B cell (primary cell): ENCODE results near the gene FOXE1. TPM values are rescaled to one million over a fixed set of nuclear protein-coding genes. Genes with fewer than 3 reads are reported as not detected.

Source experiments
- ATAC-seq: fragments of 200-7000 bp; cut with Tn5 transposase; one replicate; pipeline ENCODE4 v1.10.0; 2021; ENCODE audit warnings: low read depth, mild to moderate bottlenecking, moderate number of reproducible peaks, moderate library complexity
- CTCF ChIA-PET: fragments of 350-600 bp; sonication (Branson Sonifier 250); formaldehyde crosslinking; loops from one replicate; lab custom pipeline; 2021; ENCODE audit warnings: antibody characterized with exemption, inconsistent platforms; lab: Charles Lee
- POLR2A ChIA-PET: fragments of 350-600 bp; sonication (Branson Sonifier 250); formaldehyde crosslinking; loops from one replicate; lab custom pipeline; 2021; ENCODE audit warnings: antibody characterized with exemption; lab: Charles Lee
- DNase-seq: peaks from one replicate; pipeline ENCODE4 v3.0.0; 2013
- H2AFZ ChIP-seq: 2 replicates; pipeline ENCODE4 v1.6.1; 2012; ENCODE audit warnings: mild to moderate bottlenecking, low read depth, low read length; ENCODE audit not compliant: insufficient read depth, poor library complexity, severe bottlenecking
- H3K27ac ChIP-seq, 2 donors: 1 replicate in 1 of 2; 2 replicates in 1 of 2; pipeline ENCODE4 v1.5.1; 2012 to 2013; ENCODE audit warnings: low read length in 2 of 2, mild to moderate bottlenecking in 2 of 2, moderate library complexity in 1 of 2
- H3K27me3 ChIP-seq, 4 experiments: fragments of 200-600 bp in 1 of 4; sonication (generic) in 1 of 4; replicated peaks in 1 of 4; 1 replicate in 2 of 4; 2 replicates in 2 of 4; pipeline versions ENCODE4 v1.6.1 to v1.7.0; 2013 to 2016; ENCODE audit warnings: low read length in 3 of 4, mild to moderate bottlenecking in 2 of 4, mixed read lengths in 1 of 4, moderate library complexity in 1 of 4; ENCODE audit not compliant: insufficient read depth in 4 of 4, control insufficient read depth in 3 of 4; ENCODE audit errors: control extremely low read depth in 1 of 4
- H3K36me3 ChIP-seq, 2 experiments: replicated peaks in 1 of 2; 1 replicate in 1 of 2; 2 replicates in 1 of 2; pipeline versions ENCODE4 v1.6.1 to v1.7.1; 2013; ENCODE audit warnings: low read length in 1 of 2; ENCODE audit not compliant: insufficient read depth in 2 of 2, control insufficient read depth in 1 of 2; ENCODE audit errors: control extremely low read depth in 1 of 2, extremely low read depth in 1 of 2
- H3K4me1 ChIP-seq, 2 donors: fragments of 200-600 bp in 1 of 2; sonication (generic) in 1 of 2; 1 replicate in 1 of 2; 2 replicates in 1 of 2; pipeline versions ENCODE4 v1.5.1 to v1.6.1; 2013 to 2017; ENCODE audit warnings: low read length in 2 of 2; ENCODE audit not compliant: control insufficient read depth in 2 of 2, insufficient read depth in 2 of 2
- H3K4me2 ChIP-seq: replicated peaks from 2 replicates; pipeline ENCODE3; 2012; ENCODE audit warnings: mild to moderate bottlenecking, low read depth, low read length; ENCODE audit not compliant: poor library complexity, severe bottlenecking
- H3K4me3 ChIP-seq, 5 experiments: fragments of 200-600 bp in 1 of 5; sonication (generic) in 1 of 5; 1 replicate in 3 of 5; 2 replicates in 2 of 5; pipeline versions ENCODE4 v1.5.1 to v1.7.0; 2011 to 2016; ENCODE audit warnings: low read length in 4 of 5, mild to moderate bottlenecking in 4 of 5, low read depth in 2 of 5, control low read depth in 1 of 5, moderate library complexity in 1 of 5; ENCODE audit not compliant: insufficient read depth in 1 of 5; ENCODE audit errors: control extremely low read depth in 1 of 5, extremely low read depth in 1 of 5
- H3K79me2 ChIP-seq: fragments of 200-600 bp; sonication (generic); one replicate; pipeline ENCODE4 v1.6.0; 2016; ENCODE audit warnings: low read length; ENCODE audit not compliant: control insufficient read depth, insufficient read depth
- H3K9ac ChIP-seq: fragments of 200-600 bp; sonication (generic); 2 replicates; pipeline ENCODE4 v1.6.1; 2017; ENCODE audit warnings: mild to moderate bottlenecking, low read length, moderate library complexity
- H3K9me3 ChIP-seq, 3 donors: one replicate each; pipeline versions ENCODE4 v1.6.1 to v1.7.1; 2013; ENCODE audit warnings: low read length in 2 of 3; ENCODE audit not compliant: control insufficient read depth in 2 of 3, insufficient read depth in 1 of 3; ENCODE audit errors: control extremely low read depth in 1 of 3
- H4K20me1 ChIP-seq: 2 replicates; pipeline ENCODE4 v1.6.0; 2012; ENCODE audit warnings: mild to moderate bottlenecking, low read length; ENCODE audit not compliant: insufficient read depth, control insufficient read depth, poor library complexity, severe bottlenecking
- H3K27ac Mint-ChIP-seq: one replicate; pipeline ENCODE4 v1.8.0; 2021; ENCODE audit warnings: mixed read lengths
- H3K27me3 Mint-ChIP-seq: one replicate; pipeline ENCODE4 v1.8.0; 2021; ENCODE audit warnings: mixed read lengths
- H3K4me1 Mint-ChIP-seq: one replicate; pipeline ENCODE4 v1.8.0; 2021; ENCODE audit warnings: mixed read lengths
- H3K4me3 Mint-ChIP-seq: one replicate; pipeline ENCODE4 v1.8.0; 2021; ENCODE audit warnings: mixed read lengths
- H3K9me3 Mint-ChIP-seq: one replicate; pipeline ENCODE4 v1.8.0; 2022; ENCODE audit warnings: mixed read lengths; ENCODE audit not compliant: insufficient read depth
- CTCF ChIP-seq: fragments of 200-600 bp; IDR thresholded peaks from one replicate; pipeline ENCODE4 v1.8.0; 2022; ENCODE audit warnings: antibody characterized with exemption, mild to moderate bottlenecking
- EZH2 ChIP-seq: IDR thresholded peaks from 2 replicates; pipeline ENCODE4 v1.6.1; 2012; ENCODE audit warnings: borderline replicate concordance, low read depth, mild to moderate bottlenecking, moderate library complexity, low read length; ENCODE audit not compliant: insufficient read depth, poor library complexity, severe bottlenecking
- WGBS: methylation state at CpG from one replicate; pipeline ENCODE4 v1.1.5; 2013; ENCODE audit warnings: missing lambda C conversion rate; ENCODE audit not compliant: insufficient coverage; 5-methylcytosine and 5-hydroxymethylcytosine counted together
- intact Hi-C: fragments of 100-400 bp; cut with micrococcal nuclease; formaldehyde crosslinking; loops from one replicate; pipeline ENCODE4 v1.10.0; 2022
- polyA plus RNA-seq: library from polyadenylated mRNA; depleted of rRNA; stranded (reverse); fragments of >200 nt; gene quantifications from 2 replicates; pipeline ENCODE4 v1.2.3, GENCODE V29; 2012
- total RNA-seq, 2 donors: library from RNA; stranded (reverse); fragments of 120-200 nt in 1 of 2; gene quantifications; 1 replicate in 1 of 2; 2 replicates in 1 of 2; pipeline versions ENCODE4 v1.2.3 to v1.2.4, GENCODE V29; 2013 to 2022

FOXE1 gene
- total and polyA plus RNA-seq, 2 donors (not counting 1 experiment from before 2014, with no cell fraction given), result not detected

- Mint-ChIP-seq H3K4me1 (peaks cover 10% of the 10 kb centered on the region), H3K27ac (no peak overlapping the region), H3K27me3 (peaks cover 64% of the 10 kb centered on the region), H3K9me3 (no peaks in the 10 kb centered on the region), H3K4me3 (no peak overlapping the region)
- Histone ChIP-seq H2AFZ (peak overlapping the region; percentile 14), H3K36me3 (no peaks in the 10 kb centered on the region), H4K20me1 (no peaks in the 10 kb centered on the region), H3K27ac (no peak overlapping the region), H3K4me2 (peak overlapping the region; percentile 32), H3K27me3 (peaks cover 0 to 80% (median 66%) of the 10 kb centered on the region in 4 experiments), H3K9me3 (peaks cover 0 to 50% (median 10%) of the 10 kb centered on the region in 3 donors), H3K9ac (no peak overlapping the region), H3K4me1 (peaks cover 17 to 41% of the 10 kb centered on the region in 2 donors), H3K4me3 (no peak overlapping the region), H3K79me2 (no peaks in the 10 kb centered on the region)
- ChIA-PET POLR2A (no interaction called here), CTCF (interaction anchor here (0.9 kb wide), 1 partner anchor 34 kb away, joined by 3 read pairs; no protein-coding TSS in a partner anchor)
- WGBS, result 9% methylated on average over 53 of the region's 54 CpGs
- ATAC-seq, result no peak
- DNase-seq, result peak; percentile 47
- intact Hi-C loops, result no loop called here
- TF ChIP-seq CTCF (no peak), EZH2 (no peak)
Measured at GRCh38 chr9:97857606-97858392, 4.8 kb downstream of the FOXE1 start.

GRCh38 chr9:97858393-97858713 lies 5.3 kb downstream of the FOXE1 start:
- intact Hi-C loops, result no loop called here
- Histone ChIP-seq H3K27me3 (peaks cover 0 to 79% (median 65%) of the 10 kb centered on the region in 4 experiments), H3K27ac (no peak overlapping the region), H3K9ac (no peak overlapping the region), H3K36me3 (no peaks in the 10 kb centered on the region), H3K4me3 (no peak overlapping the region), H4K20me1 (no peaks in the 10 kb centered on the region), H3K9me3 (peaks cover 0 to 49% (median 10%) of the 10 kb centered on the region in 3 donors), H3K79me2 (no peaks in the 10 kb centered on the region), H3K4me2 (peak overlapping the region; percentile 32), H2AFZ (peak overlapping the region; percentile 14), H3K4me1 (peaks cover 14 to 36% of the 10 kb centered on the region in 2 donors)
- Mint-ChIP-seq H3K9me3 (no peaks in the 10 kb centered on the region), H3K4me1 (peaks cover 8% of the 10 kb centered on the region), H3K4me3 (no peak overlapping the region), H3K27ac (no peak overlapping the region), H3K27me3 (peaks cover 67% of the 10 kb centered on the region)
- POLR2A ChIA-PET, result no interaction called here
- WGBS, result 2% methylated on average over 5 of the region's 6 CpGs
- TF ChIP-seq EZH2, result no peak
- TF ChIP-seq CTCF, result no peak
- CTCF ChIA-PET, result interaction anchor here (0.9 kb wide), 1 partner anchor 34 kb away, joined by 3 read pairs; no protein-coding TSS in a partner anchor
- ATAC-seq, result no peak
- DNase-seq, result no peak
